T-helper 9 cell (primary cell): Measurements from ENCODE around the gene ARMCX1.
A peak's percentile ranks its signal among the peaks of the same experiment; 100 is the strongest.
"Not testable (repeated sequence)": the region's sequence is repeated elsewhere in the genome, so short reads cannot be mapped to it uniquely, and the experiment has no call there.

Source experiments
- DNase-seq: peaks from one replicate; pipeline ENCODE4 v3.0.0-alpha.2; 2020
- total RNA-seq, 2 donors: gene quantifications; one replicate each; lab custom pipeline; 2026; lab: John Stamatoyannopoulos, UW

ARMCX1 gene
- total RNA-seq = 0 to 0.56 reads per million in 2 donors

DNA sequence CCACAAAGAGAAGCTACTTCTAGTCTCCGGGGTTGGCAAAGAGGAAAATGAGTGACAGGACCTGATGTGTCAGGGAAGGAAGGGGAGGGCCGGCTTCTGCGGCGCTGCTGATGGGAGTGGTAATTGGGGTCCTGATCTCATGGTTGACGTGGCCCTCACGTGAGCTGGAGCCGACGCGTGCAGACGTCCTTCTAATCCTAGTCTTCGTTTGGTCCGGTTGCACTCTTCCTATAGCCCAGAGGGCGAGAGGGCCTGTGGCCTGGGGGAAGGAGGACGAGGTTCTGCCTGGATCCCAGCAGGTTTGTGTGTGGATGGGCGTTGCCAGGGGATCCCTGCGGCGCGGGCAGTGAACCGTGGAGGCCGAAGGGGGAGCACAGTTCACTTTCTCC lies at the start of gene ARMCX1:
ARMCX1 (plus strand) TSS at position 186 of the 389 bp plus-strand sequence. CDS start 2,384 bp downstream, outside the sequence.
- no peak for DNase-seq

DNA sequence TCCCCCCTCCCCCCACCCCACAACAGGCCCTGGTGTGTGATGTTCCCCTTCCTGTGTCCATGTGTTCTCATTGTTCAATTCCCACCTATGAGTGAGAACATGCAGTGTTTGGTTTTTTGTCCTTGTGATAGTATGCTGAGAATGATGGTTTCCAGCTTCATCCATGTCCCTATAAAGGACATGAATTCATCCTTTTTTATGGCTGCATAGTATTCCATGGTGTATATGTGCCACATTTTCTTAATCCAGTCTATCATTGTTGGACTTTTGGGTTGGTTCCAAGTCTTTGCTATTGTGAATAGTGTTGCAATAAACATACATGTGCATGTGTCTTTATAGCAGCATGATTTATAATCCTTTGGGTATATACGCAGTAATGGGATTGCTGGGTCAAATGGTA lies 47.4 kb upstream of the ARMCX1 start:
- not testable (repeated sequence) for DNase-seq

DNA sequence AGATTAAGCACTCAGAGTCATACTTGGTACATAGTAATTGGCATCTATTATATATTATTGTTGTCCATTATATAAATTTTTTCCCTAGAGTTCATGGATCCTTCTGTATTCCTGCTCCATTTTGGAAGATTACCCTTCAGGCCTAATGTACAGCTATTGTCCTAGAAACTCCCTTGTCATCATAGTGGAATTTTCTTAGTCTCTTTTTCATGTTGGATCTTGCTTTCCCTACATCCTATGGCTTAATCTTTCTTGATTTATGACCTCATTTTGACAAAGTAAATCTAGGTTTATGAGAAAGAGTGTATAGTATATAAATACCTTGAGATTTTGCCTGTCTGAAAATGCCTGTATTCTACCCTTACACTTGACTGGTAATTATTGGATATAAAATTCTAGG lies 43.0 kb upstream of the ARMCX1 start:
- no peak for DNase-seq

DNA sequence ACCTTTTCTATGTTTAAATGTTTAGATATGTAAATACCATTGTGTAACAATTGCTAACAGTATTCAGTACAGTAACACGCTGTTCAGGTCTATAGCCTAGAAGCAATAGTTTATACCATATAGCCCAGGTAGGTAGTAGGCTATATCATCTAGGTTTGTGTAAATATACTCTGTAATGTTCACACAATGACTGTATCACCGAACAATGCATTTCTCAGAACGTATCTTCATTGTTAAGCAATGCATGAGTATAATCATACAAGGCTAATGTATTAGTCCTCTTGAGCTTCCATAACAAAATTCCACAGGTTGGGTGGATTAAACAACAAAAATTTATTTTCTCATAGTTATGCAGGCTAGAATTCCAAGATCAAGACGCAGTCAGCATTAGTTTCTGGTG lies 42.4 kb upstream of the ARMCX1 start:
- no peak for DNase-seq

DNA sequence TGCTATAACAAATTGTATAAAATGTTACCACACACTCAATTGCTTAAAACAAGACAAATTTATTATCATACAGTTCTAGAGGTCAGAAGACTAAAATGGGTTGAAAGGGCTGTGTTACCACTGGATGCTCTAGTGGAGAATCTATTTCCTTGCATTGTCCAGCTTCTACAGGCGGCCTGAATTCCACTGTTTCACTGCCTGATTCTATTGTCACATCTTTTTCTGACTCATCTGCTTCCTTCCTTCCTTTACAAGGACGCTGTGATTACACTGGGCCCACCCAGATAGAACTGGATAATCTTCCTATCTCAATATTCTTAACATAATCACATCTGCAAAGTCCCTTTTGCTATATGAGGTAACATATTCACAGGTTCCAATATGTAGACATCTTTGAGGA lies 19.4 kb upstream of the ARMCX1 start:
- DNase-seq = no peak

DNA sequence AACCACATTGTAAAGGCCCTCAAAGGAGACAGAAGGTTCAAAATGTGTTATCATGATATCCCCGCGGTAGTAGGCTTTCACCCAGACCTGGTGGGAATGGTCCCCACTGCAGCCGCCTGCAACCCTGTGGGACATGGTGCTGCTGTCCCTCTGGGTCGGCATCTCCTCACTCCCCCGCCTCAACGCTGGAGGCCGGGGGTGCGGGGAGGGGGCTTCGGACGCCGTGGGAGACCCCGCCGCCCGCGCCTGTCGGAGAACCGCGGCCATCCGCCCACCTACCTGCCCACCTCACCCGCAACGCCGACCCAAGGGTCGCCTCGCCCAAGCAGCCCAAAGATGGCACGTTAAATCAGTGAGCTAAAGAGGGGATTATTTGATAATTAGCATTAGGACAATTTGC lies 11.2 kb upstream of the ARMCX1 start:
- DNase-seq = no peak

DNA sequence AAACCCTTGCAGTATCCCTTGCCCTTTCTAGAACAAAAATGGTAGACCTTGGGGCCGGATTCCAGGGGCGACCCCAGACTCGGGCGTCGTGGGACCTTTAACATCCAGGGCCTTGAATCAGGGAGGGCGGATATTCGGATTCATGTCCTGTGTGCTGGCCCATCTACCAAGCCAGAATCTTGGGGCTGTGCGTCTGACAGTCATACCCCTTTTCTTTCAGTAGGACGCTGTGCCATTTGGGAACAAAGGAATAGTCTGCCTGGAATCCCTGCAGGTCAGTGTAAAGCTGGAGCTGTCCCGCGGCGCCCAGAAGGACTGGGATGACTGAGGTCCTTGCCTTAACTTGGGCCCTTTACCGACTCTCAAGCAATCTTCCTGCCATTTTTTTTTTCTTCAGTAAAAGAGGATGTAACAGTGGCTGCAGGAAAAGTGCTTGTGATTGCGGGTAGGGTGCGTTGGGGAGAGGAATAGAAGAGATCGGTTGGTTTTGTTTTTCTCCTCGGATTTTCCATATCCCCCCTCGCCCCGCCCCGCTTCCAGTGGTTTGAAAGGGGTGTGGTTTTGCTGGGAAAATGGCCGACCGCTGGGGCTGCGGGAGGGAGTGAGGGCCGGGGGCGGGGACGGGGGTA lies 518 bp downstream of the ARMCX1 start:
- DNase-seq = no peak

DNA sequence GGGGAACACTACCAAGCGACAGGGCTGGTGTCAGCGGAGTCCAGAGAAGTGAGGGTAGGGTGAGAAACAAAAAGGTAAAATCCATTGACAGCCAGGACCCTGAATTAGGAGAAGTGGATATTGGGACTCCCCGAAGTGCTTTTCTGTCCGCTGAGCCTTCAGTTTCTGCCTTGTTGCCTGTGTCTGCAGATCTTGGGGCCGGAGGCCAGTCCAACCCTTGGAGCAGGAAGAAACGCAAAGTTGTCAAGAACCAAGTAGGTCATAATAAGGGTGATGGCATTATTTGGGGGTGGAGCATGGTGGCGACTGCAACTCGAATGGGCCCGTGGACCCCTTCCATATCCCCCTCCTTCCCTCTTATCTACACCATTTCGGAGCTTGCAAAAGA lies 1.0 kb downstream of the ARMCX1 start:
- DNase-seq = no peak

DNA sequence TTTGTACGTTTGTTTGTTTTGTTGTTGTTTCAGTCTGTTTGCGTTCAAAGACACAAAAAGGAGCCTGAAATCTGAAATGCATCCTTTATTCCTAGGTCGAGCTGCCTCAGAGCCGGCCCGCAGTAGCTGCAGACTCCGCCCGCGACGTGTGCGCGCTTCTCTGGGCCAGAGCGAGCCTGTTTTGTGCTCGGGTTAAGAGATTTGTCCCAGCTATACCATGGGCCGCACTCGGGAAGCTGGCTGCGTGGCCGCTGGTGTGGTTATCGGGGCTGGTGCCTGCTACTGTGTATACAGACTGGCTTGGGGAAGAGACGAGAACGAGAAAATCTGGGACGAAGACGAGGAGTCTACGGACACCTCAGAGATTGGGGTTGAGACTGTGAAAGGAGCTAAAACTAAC lies 2.4 kb downstream of the ARMCX1 start:
- DNase-seq = no peak

DNA sequence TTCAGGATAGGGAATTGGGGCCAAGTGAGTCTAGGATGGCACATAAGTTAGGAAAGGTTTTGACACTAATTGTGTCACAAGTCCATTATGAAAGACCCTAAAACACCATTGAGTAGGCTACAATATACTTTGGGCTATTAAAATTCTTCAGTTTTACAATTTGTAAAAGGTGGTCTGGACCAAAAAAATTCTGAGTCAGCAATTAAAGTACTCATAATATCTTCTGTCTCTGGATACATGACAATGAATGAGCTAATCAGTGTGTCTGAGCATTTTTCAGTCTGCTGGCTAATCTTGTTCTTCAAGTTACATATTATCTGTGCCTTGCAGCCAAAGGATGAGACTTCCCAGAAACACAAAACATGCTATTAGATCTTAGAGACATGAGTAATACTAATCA lies 14.3 kb downstream of the ARMCX1 start:
- no peak for DNase-seq

DNA sequence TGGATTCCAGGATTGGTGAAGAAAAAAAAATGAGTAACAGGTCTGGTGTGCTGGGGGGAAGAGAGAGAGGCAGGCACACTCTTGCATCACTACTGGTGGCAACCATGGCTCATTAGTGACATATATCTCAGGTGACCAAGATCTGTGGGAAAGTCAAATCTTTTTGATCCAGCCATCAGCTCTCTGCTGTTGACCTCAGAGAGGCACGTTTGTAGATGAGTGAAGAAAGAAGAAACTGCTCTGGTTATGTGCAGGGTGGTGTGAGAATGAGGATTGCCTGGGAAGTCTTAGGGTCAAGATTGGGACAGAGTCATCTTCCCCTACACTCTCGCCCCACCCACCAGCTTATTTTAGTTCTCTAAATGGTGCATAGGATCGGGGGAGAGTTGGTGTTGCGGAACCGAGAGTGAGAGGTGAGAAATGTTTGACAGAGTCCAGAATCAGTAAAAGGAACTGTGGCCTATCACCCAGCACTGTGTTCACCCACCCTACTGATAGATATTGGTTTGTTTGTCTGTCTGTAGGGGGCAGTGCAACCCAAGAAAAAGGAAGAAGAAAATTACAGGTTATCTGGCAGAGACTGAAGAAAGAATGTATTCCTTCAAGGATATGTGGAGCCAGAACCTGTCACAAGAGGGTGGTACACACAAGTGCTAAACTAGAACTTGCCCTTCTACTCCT lies 45.5 kb downstream of the ARMCX1 start:
- peak; percentile 13 for DNase-seq

DNA sequence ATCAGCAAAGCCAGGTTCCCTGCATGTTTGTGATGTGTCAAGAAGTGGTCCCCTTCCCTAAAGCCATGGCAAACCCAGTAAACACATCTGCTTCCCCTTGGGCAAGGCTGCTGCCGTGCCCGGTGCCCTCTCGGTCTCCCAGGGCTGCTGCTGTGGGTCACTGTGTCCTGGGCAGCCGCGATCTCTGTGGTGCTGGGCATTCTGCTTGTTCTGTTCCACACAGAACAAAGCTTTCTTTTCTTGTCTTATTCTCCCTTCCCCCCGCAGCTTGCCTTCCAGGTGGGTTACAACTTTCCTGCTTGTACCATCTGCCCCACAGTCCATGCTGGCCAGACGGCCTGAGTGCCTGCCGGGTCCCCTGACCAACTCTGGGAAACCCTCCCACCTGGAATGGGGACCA lies 49.2 kb downstream of the ARMCX1 start:
- not testable (repeated sequence) for DNase-seq

DNA sequence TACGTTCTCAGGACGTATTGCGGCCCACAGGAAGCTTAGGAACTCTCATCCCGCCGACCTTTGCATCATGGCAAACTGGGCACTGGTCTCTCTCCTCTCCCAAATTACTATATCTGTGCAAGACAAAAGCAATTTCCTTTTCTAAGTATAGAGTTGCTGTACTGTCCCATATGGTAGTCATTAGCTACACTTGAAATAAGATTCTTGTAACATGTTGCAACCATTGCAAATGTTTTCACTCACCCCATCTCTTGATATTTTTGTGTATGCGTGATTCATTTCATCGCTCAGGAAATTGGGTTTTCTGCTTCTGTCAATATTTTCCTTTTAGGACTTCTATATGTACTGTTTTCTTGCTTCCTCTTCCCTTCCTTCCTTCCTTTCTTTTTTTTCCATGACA lies 51.7 kb downstream of the ARMCX1 start:
- DNase-seq = no peak
